Activated T-cell treated with anti-CD3 and anti-CD28 coated beads, Interleukin-2, amount 50 U/mL, for 4 hours (primary cell): Measurements from ENCODE around the gene TNK2. TPM values are rescaled to one million over a fixed set of nuclear protein-coding genes. Genes with fewer than 3 reads are reported as not detected.

ENCODE experiments used
- ATAC-seq, 2 donors: fragments of 200-7000 bp; cut with Tn5 transposase; one replicate each; pipeline ENCODE4 v1.10.0; 2021
- DNase-seq: peaks from one replicate; pipeline ENCODE4 v3.0.0-alpha.2; 2020
- H3K27me3 Mint-ChIP-seq: one replicate; pipeline ENCODE4 v1.8.0; 2021; ENCODE audit warnings: low read depth, mixed read lengths
- H3K36me3 Mint-ChIP-seq: one replicate; pipeline ENCODE4 v1.8.0; 2022; ENCODE audit warnings: mixed read lengths; ENCODE audit not compliant: insufficient read depth
- H3K4me1 Mint-ChIP-seq: one replicate; pipeline ENCODE4 v1.8.0; 2021; ENCODE audit warnings: low read depth, mixed read lengths
- H3K4me3 Mint-ChIP-seq: one replicate; pipeline ENCODE4 v1.8.0; 2021; ENCODE audit warnings: mild to moderate bottlenecking, moderate library complexity, mixed read lengths
- H3K9me3 Mint-ChIP-seq: one replicate; pipeline ENCODE4 v1.8.0; 2021; ENCODE audit warnings: mixed read lengths
- total RNA-seq, 3 donors: library from RNA; stranded (reverse); gene quantifications; one replicate each; pipeline ENCODE4 v1.2.1, GENCODE V29; 2021

Gene TNK2
- total RNA-seq, 3 donors from 2014 or later, result 33.3 to 41.2 (median 40.7) TPM

DNA sequence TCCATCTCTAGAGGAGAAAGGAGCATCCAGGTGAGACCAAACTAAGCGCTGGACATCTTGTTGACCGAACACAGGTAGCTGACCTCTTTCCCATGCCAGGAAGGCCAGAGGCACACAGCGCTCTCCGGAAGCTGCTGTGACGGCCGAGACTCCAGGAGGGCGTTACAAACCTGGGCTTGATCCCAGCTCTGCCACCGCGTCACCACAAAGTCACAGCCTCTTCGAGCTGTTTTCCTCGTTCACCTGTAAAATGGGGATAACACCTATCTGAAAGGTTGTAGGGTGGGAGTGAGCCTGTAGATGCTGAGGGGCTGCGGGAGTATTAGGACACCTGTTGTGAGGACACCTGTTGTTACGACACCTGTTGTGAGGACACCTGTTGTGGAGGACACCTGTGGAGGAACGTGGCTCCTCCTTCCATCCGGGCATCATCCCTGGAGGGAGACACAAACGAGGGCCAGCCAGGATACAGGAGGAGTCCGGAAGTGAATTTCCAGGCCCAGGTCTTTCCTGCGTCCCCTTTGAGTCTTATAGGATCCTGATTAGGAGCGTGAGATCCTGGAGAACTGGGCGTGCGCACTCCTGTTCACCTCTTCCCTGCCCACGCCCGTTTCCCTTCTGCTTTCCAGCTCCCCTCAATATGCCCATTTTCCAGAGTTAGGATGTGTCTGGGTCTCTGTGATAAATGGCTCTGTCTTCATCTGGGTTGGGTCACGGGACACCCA, 94.3 kb downstream of the TNK2 start:
- H3K9me3 Mint-ChIP-seq, result no peaks in the 10 kb centered on the region
- no peak overlapping the region for H3K4me3 Mint-ChIP-seq
- ATAC-seq (no peak), DNase-seq (no peak)
- peaks cover 2% of the 10 kb centered on the region for H3K27me3 Mint-ChIP-seq
- H3K36me3 Mint-ChIP-seq, result no peaks in the 10 kb centered on the region
- no peaks in the 10 kb centered on the region for H3K4me1 Mint-ChIP-seq

Other genes starting within 250 kb of the TNK2 start
- gene MUC20, start 187.6 kb downstream of the TNK2 start, total RNA-seq, result under 1 TPM; 0.63 to 0.95 (median 0.63) TPM
- gene MUC4, start 96.6 kb downstream of the TNK2 start, total RNA-seq, result under 1 TPM; 0.08 to 0.24 (median 0.13) TPM
- gene TFRC, start 173.5 kb upstream of the TNK2 start, total RNA-seq, result 100 to 1,000 TPM; 529 to 568 (median 554) TPM